Umbilical cord (tissue), 2 donors: Measurements from ENCODE around the gene A3GALT2. TPM values are rescaled to one million over a fixed set of nuclear protein-coding genes. Genes with fewer than 3 reads are reported as not detected.

Experiments used
- DNase-seq: peaks from one replicate; pipeline ENCODE4 v3.0.0-alpha.2; 2015; ENCODE audit warnings: low spot score
- total RNA-seq: library from RNA; depleted of rRNA; stranded (reverse); fragments of >200 nt; gene quantifications from one replicate; pipeline ENCODE4 v1.2.3, GENCODE V29; 2014; ENCODE audit warnings: low replicate concordance; ENCODE audit not compliant: insufficient read depth

The A3GALT2 gene
- total RNA-seq, 1 donor from 2014 or later = not detected

DNA sequence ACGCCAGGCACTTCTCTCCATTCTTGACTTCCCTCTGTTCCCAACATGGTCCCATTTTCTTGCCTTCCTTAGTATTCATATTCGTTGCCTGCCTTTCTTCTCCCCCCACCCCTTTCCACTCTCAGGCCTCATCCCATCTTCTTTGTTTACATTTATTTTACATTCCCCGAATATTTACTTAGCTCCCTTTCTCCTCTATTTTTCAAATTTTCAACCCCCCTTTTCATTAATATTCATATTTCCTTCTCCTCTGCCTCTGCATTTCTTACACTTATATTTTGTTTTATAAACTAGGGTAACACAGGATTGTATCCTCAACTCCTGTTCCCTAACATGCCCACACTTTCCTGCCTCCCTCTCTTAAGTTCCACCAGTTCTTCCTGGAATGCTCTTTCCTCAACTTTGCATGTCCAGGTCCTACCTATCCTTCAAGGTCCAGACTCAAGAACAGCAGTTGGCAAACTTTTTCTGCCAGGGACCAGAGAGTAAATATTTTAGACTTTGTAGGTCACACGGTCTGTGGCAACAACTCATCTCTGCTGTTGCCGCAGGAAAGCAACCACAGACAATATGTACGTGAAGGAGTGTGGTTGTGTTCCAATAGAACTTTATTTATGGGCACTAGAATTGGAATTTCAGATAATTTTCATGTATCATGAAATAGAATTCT is 29.8 kb upstream of the A3GALT2 start:
- no peak for DNase-seq

DNA sequence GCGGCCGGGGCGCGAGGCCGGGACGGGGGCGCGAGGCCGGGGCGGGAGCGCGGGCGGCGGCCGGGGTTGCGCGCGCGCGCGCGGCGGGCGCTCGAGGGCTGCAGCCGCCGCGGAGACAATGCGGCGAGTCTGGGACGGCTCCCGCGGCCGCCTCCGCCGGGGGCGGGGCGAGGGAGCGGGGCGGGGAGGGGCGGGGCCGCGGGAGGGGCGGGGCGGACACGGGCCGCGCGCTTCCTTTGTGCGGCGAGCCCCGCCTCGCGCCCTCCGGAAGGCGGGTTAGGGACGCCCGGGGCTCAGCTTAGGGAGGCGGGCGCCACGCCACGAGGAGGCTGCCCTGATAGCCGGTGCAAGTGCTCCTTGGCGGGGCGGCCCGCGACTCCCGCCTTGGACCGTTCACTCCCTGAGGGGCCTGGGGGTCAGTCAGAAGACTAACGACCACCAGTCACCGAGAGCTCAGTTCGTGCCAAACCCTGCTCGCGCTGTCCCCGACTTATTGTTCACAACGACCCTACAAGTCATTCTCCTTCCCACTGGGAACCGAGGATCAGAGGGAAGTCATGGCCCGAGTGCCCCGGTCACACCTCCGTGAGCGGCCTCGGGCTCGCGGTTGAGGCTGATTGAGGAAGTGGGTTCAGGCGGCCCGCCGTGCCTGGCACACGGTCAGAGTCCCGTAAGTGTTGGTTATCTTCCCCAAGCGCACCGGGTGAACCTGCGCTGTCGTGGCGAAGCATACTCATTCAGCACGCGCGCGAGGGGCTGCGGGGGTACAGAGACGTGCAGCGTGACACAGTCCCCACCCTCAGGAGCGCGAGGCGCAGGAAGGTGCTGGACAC is 29.1 kb upstream of the A3GALT2 start:
- DNase-seq = peak; percentile 86

DNA sequence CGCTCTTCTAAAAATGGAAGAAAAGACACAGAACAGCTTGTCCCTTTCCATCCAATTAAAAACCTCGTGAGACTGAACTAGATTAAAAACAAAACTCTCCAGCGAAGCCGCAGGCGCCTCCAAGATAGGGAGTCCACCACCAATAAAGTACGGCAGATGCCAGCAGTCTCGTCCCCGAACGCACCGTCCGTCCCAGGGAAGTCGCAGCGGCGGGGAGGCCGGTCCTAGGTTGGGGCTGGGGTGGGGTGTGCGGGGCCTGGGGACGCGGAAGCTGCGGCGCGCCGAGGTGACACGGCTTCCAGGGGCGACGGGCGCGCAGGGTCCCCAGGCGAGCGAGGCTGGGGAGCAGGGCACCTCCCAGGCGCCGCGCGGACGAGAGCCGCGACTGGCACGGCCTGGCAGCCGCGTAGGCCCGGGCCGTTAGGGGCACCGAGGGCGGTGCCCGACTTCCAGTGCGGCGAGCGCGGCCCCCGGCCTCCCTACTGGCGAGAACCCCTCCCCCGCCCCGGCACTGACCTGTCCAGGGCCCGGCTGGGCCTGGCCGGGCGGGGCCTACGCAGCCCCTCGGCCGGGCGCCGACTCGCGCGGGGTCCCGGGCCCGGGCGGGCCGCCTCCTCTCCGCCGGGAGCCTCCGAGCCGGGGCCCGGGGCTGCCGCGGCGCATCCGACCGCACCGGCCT is 28.3 kb upstream of the A3GALT2 start:
- DNase-seq = no peak

- DNase-seq = no peak
These were observed 27.8 kb upstream of the A3GALT2 start for GRCh38 chr1:33348676-33349080.

DNA sequence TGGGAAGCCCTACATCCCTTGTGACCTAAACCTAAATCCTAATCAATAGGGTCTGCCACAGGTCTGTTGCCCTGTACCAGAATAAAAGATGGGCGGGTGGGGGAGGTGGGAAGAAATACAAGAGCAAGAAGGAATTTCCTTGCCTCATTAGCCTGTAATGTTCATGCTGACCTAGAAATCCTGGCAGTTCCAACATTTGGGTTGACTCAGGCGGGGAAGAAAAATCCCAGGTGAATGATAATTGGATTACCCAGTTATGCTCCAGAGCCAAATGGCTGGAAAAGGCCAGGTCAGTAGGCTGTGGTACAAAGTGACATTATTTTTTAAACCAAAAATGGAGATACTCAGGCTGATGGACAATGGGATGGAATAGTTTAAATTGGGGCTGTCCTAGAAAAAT is 27.3 kb upstream of the A3GALT2 start:
- DNase-seq = no peak

DNA sequence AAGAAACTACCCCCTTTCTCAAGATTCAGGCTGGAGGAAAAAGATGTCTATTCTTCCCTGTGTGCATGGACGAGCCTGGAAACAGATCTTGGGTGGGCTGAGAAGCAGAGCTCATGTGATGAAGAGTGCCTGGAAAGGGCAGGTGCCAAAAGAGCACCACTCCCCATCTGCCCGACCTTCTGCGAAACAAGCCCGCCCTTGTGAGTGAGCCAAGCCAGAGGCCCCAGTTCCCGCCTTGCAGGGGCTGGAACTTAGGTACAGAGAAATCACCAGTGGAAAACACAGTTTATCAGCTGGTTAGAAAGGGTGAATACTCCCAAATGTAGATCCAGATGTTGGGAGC is 26.7 kb upstream of the A3GALT2 start:
- peak; percentile 76 for DNase-seq

GRCh38 chr1:33346927-33347649 is 26.2 kb upstream of the A3GALT2 start:
- DNase-seq = no peak

DNA sequence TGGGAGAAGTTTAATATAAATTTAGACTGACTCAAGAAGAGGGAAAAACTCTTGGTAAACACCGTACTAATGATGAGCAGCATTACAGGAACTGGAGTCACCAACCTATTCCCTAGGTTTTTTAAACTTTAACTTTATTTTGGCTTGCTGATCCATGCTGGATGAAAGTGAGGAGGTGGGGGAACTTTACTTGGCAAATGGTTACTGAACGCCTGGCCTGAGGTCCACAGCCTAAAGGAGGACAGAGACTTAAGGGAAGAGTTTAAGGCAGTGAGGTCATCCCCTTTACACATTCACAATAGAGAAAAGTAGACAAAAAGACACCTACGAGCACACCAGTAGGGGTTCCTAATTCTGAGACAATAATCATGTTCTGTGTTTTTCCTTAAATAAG is 25.6 kb upstream of the A3GALT2 start:
- no peak for DNase-seq

DNA sequence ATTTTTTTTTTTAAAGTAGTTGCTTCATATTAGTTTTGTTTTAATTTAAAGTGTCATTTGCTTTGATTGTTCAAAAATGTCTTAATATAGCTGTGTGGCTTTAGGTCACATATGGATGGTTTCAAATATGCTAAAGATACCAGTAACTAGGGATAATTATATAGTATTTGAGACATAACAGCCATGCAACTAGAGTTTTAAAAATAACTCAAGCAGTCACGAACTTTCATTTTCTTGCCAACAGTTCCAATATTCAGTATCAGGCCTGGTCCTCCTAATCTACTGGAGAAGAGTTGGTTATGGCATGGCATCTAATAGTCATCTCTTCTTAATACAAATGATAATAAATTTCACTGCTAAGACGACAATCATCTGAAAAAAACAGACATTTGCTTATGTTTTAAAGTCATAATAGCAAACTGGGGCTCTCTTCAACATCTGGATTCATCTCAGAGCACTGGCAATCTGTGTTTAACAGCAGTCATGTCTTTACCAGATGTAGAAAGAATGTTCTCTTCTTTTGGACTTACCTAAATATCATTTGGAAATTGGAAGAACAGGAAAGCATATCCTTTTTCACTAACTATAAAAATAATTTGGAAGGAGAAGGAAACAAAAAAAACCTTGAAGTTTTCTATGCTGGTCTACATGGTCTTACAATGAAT is 24.1 kb upstream of the A3GALT2 start:
- DNase-seq = no peak

GRCh38 chr1:33343539-33343938 is 22.6 kb upstream of the A3GALT2 start:
- no peak for DNase-seq

DNA sequence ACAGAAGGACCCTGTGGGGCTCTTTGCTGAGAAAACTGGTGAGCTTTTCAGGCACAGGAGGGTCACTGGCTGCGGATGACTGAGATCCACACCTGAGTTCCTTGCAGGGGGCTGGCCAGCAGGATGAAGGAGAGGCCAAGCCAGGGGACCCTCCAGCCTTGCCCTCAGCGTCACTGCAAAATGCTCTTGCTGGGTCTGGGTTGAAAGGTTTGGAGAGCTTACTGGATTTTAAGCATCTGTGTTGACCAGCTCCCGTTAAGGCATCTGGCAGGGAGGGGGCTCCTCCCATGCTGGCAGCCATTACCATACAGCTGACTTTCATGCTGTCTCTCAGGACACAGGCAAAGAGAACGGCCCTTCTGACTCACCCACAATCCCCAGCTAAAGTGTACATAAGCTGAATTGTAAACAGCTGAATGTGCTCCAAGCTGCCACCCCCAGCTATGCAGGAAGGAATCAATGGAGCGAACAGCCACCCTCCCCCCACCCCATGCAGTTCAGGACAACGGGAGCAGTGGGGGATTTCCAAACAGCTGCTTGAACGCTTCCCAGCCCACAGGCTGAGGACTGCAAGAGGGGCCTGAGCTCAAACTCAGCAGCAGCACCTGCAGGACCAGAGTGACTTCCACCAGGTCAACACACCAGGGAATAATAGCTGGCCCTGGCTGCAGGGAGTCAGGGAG is 21.3 kb upstream of the A3GALT2 start:
- DNase-seq = peak; percentile 94

DNA sequence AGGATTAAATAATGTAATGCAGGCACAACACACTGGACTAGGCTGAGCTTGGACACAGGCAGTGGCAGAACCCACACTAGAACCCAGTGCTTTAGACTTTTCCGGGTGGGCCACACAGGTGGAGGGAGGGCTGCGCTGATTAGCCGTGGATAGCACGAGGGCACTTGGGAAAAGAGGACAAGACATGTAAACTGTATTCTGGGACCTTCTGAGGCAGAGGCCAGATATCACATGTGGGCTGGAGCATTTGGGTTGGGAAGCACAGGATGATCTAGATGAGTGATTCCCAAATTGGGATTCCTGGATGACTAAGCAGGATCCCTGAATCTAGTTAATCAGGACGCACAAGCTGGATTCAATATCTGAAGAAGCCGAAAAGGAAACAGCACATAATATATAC is 20.3 kb upstream of the A3GALT2 start:
- DNase-seq = no peak

DNA sequence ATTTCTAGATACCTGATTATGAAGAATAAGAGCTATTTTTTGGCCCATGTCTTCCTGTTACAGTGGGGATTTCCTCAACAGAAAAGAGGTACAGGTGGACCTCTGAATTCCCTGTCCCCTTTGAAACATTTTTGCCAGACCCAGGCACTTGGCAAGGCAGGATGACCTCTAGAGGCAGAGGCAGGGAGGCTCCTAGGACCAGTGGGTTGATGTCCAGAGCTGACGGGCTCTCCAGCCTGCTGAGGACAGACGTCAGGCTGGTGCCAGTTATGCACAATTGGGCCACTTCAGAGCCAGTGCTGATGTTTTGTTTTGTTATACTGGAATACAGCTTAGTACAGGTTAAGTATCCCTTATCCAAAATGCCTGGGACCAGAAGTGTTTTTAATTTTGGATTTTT is 18.5 kb upstream of the A3GALT2 start:
- no peak for DNase-seq

GRCh38 chr1:33338440-33339211 is 17.7 kb upstream of the A3GALT2 start:
- peak; percentile 77 for DNase-seq

DNA sequence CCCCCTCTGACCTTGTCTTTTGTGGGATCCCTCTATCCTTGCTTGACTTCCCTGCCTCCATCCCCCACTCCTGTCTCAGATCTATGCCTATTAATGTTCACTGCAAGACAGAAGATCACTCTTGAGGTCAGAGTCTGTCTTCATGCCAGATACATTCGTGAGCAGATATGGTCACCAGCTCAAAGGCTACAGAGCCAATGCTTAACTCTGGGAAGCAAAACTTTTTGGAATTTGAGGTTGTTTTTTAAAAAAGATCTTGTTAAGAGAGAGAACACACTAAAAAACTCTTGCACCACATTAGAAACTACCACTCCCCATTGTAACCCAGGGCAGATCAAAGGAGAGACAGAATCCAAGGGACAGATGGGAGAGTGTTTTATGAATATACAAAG is 17.1 kb upstream of the A3GALT2 start:
- DNase-seq = peak; percentile 66

DNA sequence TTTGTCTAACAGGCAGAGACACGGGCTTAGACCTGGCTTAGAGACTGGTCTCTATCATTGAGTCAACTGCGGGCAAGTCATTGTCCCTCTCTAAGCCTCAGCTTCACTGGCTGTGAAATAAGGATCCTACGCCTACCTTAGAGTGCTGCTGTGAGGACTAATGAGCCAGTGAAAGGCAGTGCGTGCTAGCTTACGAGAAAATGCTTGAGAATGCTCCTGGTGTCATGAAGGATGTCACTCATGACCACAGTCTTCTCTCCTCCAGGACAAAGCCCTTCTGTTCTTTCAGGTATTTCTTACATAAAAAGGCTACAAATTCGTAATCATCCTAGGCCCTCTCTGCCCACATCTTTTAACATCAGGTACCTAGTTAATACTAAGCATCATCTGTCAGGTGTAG is 16.5 kb upstream of the A3GALT2 start:
- no peak for DNase-seq

GRCh38 chr1:33336580-33336979 is 15.7 kb upstream of the A3GALT2 start:
- DNase-seq = no peak

DNA sequence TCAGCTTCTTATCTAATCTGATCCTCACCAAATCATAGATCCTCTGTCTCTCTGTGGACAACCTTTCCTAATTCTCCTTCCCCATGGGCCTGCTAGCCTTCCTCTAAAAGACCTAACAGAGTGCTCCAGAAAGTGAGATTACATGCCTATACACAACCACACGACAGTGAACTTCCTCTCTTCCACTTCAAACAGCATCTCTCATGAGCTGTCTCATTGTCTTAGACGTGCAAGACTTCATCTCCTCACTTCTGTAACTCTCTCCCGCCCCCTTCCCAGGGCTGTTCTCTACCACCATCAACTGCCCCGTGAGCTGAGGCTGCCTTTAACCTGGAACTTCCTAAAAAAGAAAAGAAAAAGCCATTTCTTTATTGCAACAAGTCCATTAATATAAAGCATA is 14.1 kb upstream of the A3GALT2 start:
- peak; percentile 40 for DNase-seq

DNA sequence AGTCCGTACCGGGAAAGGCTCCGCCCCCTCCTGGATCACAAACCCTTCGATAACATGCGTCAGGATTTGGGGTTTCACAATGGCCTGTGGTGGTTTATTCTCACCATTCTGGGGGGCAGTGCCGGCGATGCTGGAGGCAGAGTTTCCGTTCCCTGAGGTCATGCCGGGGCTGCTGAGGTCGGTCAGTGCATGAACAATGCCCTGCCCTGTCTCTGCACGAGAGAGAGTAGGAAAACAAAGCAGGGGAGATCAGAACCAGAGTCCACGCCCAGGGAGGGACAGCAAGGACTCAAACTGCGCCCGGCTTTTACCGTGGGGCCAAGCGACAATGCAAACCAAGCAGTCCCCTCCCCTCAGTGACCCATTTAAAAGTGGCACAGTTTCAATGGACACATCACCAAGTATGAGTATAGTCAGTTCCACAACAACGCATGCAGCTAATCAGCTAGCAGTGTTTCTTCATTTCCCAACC is 13.2 kb upstream of the A3GALT2 start:
- DNase-seq = no peak

GRCh38 chr1:33332881-33333280 is 12.0 kb upstream of the A3GALT2 start:
- DNase-seq = no peak
